ENCODE results near the gene SRSF4.
A peak's percentile ranks its signal among the peaks of the same experiment; 100 is the strongest.
"Not testable (repeated sequence)": the region's sequence is repeated elsewhere in the genome, so short reads cannot be mapped to it uniquely, and the experiment has no call there.

Gene SRSF4

DNA sequence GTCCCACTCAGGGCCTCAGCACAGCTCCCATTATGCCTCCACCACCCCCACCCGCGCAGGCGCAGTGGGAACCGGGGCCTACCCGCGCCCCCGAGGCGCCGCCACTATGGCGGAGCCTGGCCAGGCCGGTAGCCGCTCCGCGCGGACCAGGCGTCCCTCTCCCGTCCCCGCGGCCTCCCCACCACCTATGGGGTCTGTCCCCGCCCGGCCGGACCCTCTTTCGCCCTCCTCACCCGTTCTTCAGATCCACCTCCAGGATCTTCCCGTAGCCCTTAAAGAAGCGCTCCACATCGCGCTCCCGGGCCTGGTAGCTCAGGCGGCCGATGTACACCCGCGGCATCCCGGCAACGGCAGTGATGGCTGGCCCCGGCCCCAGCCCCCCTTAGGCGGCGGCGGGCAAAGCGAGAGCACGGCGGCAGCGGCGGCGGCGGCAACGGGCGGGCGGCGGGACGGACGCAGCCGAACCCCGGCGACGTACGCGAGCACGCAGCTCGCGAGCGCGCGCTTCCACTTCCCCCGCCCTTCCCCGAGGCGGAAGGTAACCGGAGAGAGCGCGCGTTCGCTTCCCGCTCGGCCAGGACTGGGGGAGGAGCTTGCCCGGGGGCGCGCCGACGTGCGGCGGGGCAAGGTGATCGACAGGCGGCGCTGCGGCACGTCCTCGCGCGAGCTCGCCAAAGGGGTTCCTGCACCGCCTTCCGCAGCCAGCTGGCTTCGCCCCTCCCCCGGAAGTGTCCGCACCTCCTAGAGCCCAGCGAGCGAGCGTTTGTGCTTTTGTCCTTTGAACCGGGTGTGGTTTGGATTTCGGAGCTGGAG is at the start of gene SRSF4:
Gene SRSF4, minus strand, starts transcription at position 488 of the 813 bp plus-strand sequence. Its CDS starts 148 bp downstream, at position 340.
- DNase-seq (ENCODE audit: low read depth), result peak; percentile 98

DNA sequence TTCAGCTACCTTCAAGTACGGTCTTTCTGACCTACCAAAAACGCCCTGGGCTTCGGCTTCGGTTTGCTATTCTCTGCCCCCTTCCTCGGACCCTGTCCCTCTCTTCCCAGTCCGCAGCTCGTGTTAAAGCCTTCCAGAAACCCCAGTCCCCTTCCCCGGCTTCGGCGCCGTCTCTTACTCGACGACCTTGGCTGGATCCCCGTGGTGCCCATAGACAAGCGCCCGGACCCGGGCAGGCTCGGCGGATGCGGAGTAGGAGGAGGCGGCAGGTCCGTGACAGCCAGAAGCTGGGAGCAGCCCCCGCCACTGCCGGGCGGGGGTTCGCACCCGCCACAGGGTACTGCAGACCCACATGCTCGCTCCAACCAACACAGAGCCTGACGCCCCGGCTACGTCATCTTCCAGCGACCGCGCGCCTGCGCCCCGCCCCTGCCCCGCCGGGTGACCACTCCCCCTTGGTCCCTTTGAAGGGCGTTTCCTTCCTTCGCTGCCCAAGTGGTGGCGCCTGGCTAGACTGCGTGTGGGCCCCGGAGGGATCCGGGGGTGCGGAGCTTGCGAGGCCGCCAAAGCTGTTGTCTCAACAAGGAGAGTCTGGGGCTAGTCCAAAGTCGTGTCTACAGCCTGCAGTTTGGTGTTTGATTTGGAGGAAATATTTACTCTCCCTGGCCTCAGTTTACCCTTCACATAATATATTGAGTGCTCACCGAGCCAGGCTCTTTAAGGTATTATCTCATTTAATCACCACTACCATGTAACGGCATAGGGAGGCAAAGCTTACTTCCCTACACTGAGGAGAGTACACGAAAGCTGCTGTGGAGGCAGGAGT is 49.1 kb upstream of the SRSF4 start, which contains the start of gene MECR:
Gene MECR, minus strand, starts transcription at position 382 of the 826 bp plus-strand sequence. Its CDS starts 28 bp downstream, at position 354.
- peak; percentile 95 for DNase-seq (ENCODE audit: low read depth)

- DNase-seq (ENCODE audit: low read depth), result no peak
Measured at GRCh38 chr1:29230204-29230552, 48.5 kb upstream of the SRSF4 start.

- DNase-seq (ENCODE audit: low read depth), result no peak
Measured at GRCh38 chr1:29227511-29227910, 45.8 kb upstream of the SRSF4 start.

- DNase-seq (ENCODE audit: low read depth), result no peak
Measured at GRCh38 chr1:29225361-29225760, 43.7 kb upstream of the SRSF4 start.

GRCh38 chr1:29224356-29224837 is 42.7 kb upstream of the SRSF4 start:
- no peak for DNase-seq (ENCODE audit: low read depth)

DNA sequence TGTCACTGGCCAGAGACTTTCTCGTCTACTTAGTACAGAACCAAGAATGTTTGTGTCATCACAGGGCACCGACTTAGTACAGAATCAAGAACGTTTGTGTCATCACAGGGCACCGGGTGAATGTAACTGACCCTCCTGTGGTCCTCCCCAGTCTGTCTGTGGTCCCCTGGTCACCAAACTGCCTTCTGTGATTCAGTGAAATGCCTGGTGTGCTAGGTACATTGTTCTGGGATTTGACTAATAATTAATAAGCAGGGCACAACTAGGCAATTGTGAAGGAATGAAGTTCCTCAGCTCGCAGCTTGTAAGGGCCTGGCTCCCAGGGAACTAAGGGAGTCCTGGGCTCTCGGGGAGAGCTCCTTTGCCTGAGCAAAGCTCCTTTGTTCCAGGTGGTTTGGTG is 41.8 kb upstream of the SRSF4 start:
- no peak for DNase-seq (ENCODE audit: low read depth)

DNA sequence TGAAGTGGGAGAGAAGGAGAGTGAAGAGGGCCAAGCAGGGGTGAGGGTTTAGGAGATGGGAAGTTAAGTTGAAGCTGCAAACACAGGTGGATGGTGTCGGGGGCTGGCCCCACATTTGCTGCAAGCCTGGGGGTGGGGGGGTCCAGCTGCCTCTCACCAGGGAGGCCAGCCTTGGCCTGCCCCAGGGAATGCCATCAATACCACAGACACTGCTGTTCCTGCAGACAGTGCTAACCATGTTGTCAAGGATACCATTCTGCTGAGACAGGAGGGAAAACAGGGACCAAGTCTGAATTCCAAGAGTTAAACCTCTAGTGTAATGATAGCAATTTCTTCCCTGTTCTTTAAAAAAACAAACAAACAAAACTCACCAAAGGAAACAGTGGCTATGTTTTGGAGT is 41.0 kb upstream of the SRSF4 start:
- no peak for DNase-seq (ENCODE audit: low read depth)

DNA sequence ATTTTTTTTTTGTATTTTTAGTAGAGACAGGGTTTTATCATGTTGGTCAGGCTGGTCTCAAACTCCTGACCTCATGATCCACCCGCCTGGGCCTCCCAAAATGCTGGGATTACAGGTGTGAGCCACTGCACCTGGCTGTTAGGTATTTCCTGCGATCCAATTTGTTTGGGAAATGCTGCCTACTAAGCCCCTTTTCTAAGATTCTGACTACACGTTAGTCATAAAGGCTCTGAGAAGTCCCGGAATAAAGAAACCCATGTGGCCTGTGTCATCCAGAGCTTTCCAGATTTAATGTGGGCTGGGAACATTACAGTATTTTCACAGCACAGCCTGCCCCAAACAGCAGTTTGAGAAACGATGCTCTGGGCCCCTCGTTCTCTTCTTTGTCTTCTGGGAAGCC is 40.6 kb upstream of the SRSF4 start:
- DNase-seq (ENCODE audit: low read depth), result not testable (repeated sequence)

DNA sequence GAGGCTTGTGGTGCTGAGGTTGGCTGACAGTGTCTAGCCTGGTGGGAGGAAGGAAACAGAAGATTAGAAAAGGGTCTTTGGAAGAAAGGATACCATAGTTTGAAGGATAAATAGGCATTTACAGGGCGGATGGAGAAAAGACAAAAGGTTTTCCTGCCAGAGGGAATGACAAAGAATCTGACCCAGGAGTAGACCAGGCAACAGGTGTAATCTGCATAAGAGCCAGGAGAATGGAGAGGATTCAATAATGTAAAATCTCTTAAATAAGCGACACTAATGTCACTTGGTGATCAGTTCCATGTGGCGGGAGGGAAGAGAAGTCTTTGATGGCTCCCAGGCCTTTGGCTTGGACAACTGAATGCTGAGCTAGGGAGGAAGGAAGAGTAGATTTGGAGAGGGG is 39.6 kb upstream of the SRSF4 start:
- DNase-seq (ENCODE audit: low read depth), result no peak

- DNase-seq (ENCODE audit: low read depth), result no peak
Measured at GRCh38 chr1:29218223-29218622, 36.5 kb upstream of the SRSF4 start.

DNA sequence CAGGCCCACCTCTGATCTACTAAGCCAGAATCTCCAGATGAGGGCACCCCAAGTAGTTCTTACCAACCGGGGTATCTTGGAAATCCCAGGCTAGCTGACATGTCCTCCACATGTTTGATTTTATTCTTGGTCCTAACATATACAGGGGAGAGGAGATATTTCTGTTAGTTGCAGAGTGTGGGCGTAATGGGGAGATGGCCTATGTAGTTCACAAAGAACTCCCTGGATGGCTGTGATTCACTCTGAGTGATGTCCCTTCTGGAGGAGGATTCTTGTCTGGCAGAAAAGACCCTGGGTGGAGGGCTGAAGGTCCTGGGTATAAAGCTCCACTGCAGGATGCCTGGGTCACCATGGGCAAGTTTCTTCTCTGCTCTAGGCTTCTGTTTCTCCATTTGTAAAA is 35.9 kb upstream of the SRSF4 start:
- no peak for DNase-seq (ENCODE audit: low read depth)

DNA sequence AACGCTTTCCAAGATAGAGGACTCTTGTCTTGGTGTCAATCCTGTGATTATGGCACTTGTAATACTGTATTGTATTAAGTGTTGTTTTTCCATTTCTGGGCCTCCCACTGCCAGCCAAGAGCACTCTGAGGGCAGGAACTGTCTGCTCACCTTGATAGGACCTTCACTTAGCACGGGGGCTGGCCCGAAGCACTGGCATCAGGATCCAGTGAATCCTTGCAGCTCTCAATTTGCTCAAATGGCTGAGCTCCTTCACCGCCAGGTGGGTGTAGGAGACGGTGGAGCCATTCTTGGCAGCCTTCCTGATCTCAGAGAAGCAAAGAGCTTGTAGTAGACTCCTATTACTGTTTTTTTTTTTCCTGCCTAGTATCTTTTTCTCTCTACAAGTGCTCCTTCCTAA is 31.4 kb upstream of the SRSF4 start:
- no peak for DNase-seq (ENCODE audit: low read depth)

GRCh38 chr1:29211086-29212030 is 29.7 kb upstream of the SRSF4 start:
- no peak for DNase-seq (ENCODE audit: low read depth)

DNA sequence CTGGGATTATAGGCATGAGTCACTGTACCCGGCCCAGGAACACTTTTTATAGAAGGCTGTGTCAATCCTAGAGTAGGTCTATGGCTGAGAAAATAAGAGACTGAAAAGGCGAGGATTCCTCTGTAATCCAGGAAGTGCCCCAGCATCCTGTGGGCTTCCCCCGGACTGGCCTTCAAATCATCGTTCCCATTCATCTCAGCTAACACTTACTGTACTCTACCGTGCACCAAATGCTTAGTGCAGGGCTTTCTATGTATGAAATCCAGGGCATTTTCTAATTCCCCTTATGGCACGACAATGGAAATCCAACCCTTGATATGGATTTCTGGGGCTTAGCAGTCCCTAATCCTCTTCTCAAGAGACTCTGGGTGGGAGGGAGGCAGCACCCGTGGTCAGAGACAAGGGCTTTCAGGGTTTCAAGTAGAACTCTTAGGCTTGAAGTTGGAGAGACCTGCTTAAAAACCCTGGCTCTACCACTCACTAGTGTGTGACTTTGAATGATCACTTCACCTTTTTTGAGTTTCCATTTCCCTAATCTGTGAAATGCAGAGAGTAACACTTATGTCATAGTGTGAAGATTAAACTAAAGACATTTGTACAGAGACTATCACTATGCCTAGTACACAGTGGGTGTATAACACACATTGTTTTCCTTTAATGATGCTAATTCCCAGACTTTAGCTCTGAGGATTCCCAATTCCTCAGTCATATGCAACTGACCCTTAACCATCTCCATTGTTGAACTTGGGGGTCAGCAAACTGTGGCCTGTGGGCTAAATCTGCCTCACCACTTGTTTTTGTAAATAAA is 28.8 kb upstream of the SRSF4 start:
- no peak for DNase-seq (ENCODE audit: low read depth)

DNA sequence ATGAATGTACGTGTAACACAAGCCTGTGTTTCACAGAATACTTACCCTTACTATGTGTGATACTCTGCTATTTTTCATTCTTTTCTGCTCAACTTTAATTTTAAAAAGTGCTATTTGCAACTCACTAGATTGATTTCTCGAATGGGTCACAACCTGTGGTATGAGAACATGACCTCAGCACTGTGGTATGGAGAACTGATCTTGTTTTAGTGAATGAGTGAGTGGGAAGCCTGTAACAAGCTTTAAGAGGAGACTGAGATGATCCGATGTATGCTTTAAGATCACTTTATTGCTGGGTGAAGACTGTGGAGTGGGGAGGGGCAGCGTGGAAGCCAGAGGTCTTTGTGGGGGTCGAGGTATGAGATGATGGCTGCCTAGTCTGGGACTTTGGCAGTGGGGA is 27.5 kb upstream of the SRSF4 start:
- no peak for DNase-seq (ENCODE audit: low read depth)

- DNase-seq (ENCODE audit: low read depth), result no peak
Measured at GRCh38 chr1:29208442-29208841, 26.7 kb upstream of the SRSF4 start.

DNA sequence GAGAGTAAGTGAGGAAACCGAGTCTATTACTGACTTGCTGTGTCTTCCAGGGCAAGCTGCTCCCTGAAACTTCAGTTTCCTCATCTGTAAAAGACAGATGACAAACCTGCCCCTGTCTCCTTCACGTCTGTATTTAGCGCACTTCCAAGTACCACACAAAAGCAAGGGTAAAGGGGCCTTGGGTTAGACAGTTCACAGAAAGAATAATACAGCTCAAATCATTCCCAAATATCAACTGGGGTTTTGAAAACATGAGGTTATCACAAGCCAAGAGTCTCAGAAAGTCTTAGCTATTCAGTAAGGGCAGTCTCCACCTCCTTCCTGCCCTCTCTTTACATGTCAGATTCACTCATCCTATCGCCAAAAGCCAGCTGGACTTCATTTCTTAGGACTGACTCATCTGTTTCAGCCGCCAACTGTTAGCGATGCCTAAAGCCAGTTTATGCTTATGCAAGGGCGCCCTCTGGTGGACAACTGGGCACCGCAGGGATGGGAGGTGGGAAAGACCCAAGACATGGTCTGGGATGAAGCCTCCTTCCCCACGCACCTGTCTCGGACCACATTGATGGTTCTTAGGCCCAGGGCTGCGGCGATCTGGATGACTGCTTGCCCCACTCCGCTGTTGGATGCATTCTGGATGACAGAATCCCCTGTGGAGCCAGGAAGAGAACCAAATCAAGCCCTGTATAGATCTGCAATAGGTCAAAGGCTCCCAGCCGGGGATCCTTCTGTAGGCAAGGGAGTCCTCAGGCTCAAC is 21.1 kb upstream of the SRSF4 start:
- DNase-seq (ENCODE audit: low read depth), result peak; percentile 85

- no peak for DNase-seq (ENCODE audit: low read depth)
Measured at GRCh38 chr1:29202053-29202452, 20.4 kb upstream of the SRSF4 start.

DNA sequence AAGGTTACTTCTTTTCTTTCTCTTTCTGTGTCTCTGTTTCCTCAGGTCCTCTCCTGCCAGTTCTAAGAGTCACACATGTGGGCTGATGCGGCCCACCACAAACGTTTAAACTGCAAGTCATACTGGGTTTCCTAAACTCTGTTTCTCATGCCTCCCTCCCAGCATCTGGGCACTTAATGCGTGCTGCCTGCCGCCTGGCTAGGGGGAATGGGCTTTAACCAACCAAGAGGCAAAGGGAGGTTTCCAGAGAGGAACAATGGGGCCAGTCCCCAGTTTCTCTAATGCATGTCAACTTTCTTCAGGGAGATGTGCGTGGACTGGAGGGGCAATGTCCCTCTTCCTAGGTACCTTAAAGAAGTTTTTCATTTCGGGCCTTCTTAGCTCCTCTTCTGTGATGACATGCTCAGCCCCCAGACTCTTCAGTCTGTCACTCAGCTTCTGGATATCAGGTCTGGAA is 19.9 kb upstream of the SRSF4 start:
- no peak for DNase-seq (ENCODE audit: low read depth)

Measured in activated T-cell treated with anti-CD3 and anti-CD28 coated beads for 24 hours (primary cell).